Ishikawa (cell line): ENCODE data around the gene SPNS3.

ENCODE experiments used
- CEBPB ChIP-seq: IDR thresholded peaks from 2 replicates; pipeline ENCODE4 v1.6.1; 2012
- CREB1 ChIP-seq: IDR thresholded peaks from 2 replicates; pipeline ENCODE4 v1.6.1; 2012; ENCODE audit warnings: low read depth
- EGR1 ChIP-seq: IDR thresholded peaks from 2 replicates; pipeline ENCODE4 v1.6.1; 2012
- EP300 ChIP-seq: IDR thresholded peaks from 2 replicates; pipeline ENCODE4 v1.6.1; 2012; ENCODE audit warnings: borderline replicate concordance
- FOXM1 ChIP-seq: IDR thresholded peaks from 2 replicates; pipeline ENCODE4 v1.6.1; 2012; ENCODE audit warnings: low read depth, borderline replicate concordance
- MAX ChIP-seq: IDR thresholded peaks from 2 replicates; pipeline ENCODE4 v1.6.1; 2012
- NFIC ChIP-seq: IDR thresholded peaks from 2 replicates; pipeline ENCODE4 v1.6.1; 2012
- RAD21 ChIP-seq: IDR thresholded peaks from 2 replicates; pipeline ENCODE4 v1.6.1; 2012; ENCODE audit warnings: low read depth
- REST ChIP-seq: IDR thresholded peaks from 2 replicates; pipeline ENCODE4 v1.6.1; 2012; ENCODE audit warnings: low read depth, mild to moderate bottlenecking
- TAF1 ChIP-seq: IDR thresholded peaks from 2 replicates; pipeline ENCODE4 v1.6.1; 2012; ENCODE audit warnings: low read depth, mild to moderate bottlenecking
- TCF12 ChIP-seq: IDR thresholded peaks from 2 replicates; pipeline ENCODE4 v1.6.1; 2012; ENCODE audit warnings: low read depth
- TEAD4 ChIP-seq: IDR thresholded peaks from 2 replicates; pipeline ENCODE4 v1.6.1; 2012
- USF1 ChIP-seq: IDR thresholded peaks from 2 replicates; pipeline ENCODE4 v1.6.1; 2012
- YY1 ChIP-seq: IDR thresholded peaks from 2 replicates; pipeline ENCODE4 v1.6.1; 2012; ENCODE audit warnings: low read depth
- ZBTB7A ChIP-seq: IDR thresholded peaks from 2 replicates; pipeline ENCODE4 v1.6.1; 2012; ENCODE audit warnings: low read depth

The SPNS3 gene

GRCh38 chr17:4535667-4536258 is 102.0 kb downstream of the SPNS3 start:
- TF ChIP-seq YY1 = no peak
- TF ChIP-seq MAX = no peak
- TF ChIP-seq TEAD4 = no peak
- TF ChIP-seq USF1 = no peak
- no peak for TF ChIP-seq TAF1
- TF ChIP-seq EGR1 = no peak
- no peak for TF ChIP-seq RAD21
- TF ChIP-seq ZBTB7A = no peak
- no peak for TF ChIP-seq TCF12
- TF ChIP-seq CEBPB = no peak
- TF ChIP-seq FOXM1 = no peak
- TF ChIP-seq CREB1 = no peak
- no peak for TF ChIP-seq NFIC
- TF ChIP-seq EP300 = no peak
- TF ChIP-seq REST = no peak

GRCh38 chr17:4536259-4536741 is 102.6 kb downstream of the SPNS3 start:
- TF ChIP-seq EGR1 = no peak
- TF ChIP-seq TCF12 = no peak
- no peak for TF ChIP-seq CREB1
- TF ChIP-seq TEAD4 = no peak
- no peak for TF ChIP-seq MAX
- TF ChIP-seq CEBPB = no peak

- TF ChIP-seq EGR1 = no peak
These were observed 103.1 kb downstream of the SPNS3 start for GRCh38 chr17:4536742-4537411.
